BJ (cell line): ENCODE measurements around the gene LAMA3. TPM values are rescaled to one million over a fixed set of nuclear protein-coding genes. Genes with fewer than 3 reads are reported as not detected.

Experiments
- CTCF ChIA-PET: fragments of 350-600 bp; formaldehyde crosslinking; extraction: SDS; loops from one replicate; lab custom pipeline; 2021; ENCODE audit warnings: antibody characterized with exemption, inconsistent platforms; lab: Yijun Ruan, JAX
- POLR2A ChIA-PET: fragments of 300-600 bp; sonication (Branson Sonifier 250); formaldehyde crosslinking; extraction: SDS; loops from one replicate; lab custom pipeline; 2021; ENCODE audit warnings: antibody characterized with exemption; lab: Charles Lee
- DNase-seq: peaks from one replicate; pipeline ENCODE4 v3.0.0-alpha.2; 2011; ENCODE audit warnings: low read depth
- H3K27me3 ChIP-seq: 2 replicates; pipeline ENCODE4 v1.6.0; 2011; ENCODE audit warnings: low read length; ENCODE audit not compliant: control insufficient read depth, insufficient read depth
- H3K36me3 ChIP-seq: 2 replicates; pipeline ENCODE4 v1.5.1; 2011; ENCODE audit warnings: low read length; ENCODE audit not compliant: control insufficient read depth, insufficient read depth
- H3K4me3 ChIP-seq: 2 replicates; pipeline ENCODE4 v1.5.1; 2011; ENCODE audit warnings: low read depth, mild to moderate bottlenecking, control low read depth, low read length
- polyA plus RNA-seq: library from polyadenylated mRNA; depleted of rRNA; stranded (reverse); fragments of >200 nt; gene quantifications from 2 replicates; pipeline ENCODE4 v1.2.3, GENCODE V29; 2011
- TF ChIP-seq, protein P1 (sequence below): IDR thresholded peaks from 2 replicates; pipeline ENCODE4 v1.5.1; 2011; ENCODE audit warnings: low read depth, mild to moderate bottlenecking, control low read depth, inconsistent platforms, low read length, moderate library complexity; ENCODE audit not compliant: insufficient read depth

The LAMA3 gene
- polyA plus RNA-seq, 1 experiment = 5.6 TPM

DNA sequence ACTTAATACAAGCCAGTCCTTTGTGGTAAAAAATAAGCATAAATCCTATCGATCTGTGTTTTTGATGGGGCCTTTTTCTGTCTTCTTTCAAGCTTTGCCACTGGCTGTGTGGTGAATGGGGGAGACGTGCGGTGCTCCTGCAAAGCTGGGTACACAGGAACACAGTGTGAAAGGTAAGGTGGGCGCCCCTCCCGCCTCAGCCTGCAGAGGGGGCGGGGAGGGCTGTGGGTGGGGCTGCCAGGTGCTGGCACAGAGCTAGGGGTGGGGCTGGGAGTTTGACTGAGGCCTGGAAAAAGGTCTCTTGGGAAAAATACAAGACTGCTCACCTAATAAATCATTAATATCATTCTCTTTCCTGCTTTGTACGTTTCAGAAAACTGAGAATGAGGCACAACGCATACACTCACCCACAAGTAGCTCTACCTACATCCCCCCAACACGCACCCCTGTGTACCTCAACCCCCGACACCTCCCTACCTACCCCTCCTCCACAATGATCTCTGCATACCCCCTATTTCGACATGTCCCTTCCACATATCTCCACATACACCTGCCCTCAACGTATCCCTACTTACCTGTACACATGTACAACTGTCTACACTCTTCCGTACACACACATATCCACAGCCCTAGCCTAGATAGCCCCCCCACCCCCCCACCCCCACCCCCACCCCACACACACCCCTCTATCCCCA is 195.6 kb downstream of the LAMA3 start:
- no peak for DNase-seq
- no peaks in the 10 kb centered on the region for H3K36me3 ChIP-seq
- ChIA-PET POLR2A (no interaction called here), CTCF (no interaction called here)
- H3K4me3 ChIP-seq = no peak overlapping the region
- H3K27me3 ChIP-seq = no peaks in the 10 kb centered on the region
- TF ChIP-seq, protein P1, sequence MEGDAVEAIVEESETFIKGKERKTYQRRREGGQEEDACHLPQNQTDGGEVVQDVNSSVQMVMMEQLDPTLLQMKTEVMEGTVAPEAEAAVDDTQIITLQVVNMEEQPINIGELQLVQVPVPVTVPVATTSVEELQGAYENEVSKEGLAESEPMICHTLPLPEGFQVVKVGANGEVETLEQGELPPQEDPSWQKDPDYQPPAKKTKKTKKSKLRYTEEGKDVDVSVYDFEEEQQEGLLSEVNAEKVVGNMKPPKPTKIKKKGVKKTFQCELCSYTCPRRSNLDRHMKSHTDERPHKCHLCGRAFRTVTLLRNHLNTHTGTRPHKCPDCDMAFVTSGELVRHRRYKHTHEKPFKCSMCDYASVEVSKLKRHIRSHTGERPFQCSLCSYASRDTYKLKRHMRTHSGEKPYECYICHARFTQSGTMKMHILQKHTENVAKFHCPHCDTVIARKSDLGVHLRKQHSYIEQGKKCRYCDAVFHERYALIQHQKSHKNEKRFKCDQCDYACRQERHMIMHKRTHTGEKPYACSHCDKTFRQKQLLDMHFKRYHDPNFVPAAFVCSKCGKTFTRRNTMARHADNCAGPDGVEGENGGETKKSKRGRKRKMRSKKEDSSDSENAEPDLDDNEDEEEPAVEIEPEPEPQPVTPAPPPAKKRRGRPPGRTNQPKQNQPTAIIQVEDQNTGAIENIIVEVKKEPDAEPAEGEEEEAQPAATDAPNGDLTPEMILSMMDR = no peak

DNA sequence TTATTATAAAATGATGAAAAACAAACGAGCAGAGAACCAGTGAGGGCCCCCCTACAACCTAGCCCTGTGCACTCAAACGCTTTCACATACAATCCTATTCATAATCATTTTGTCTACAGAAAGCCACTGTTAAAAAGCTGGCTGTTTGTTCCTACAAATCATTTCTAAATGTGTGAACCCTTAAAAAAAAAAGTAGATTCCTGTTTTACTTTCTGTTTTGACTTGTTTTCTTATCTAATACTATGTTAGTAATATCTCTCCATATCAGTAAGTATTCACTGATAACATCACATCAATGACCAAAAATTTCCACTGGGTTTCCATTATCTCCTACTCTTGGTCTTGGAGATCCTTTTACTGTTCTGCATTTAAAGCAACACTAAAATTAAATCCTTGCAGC is 196.5 kb downstream of the LAMA3 start:
- POLR2A ChIA-PET = no interaction called here
- no peak for DNase-seq

DNA sequence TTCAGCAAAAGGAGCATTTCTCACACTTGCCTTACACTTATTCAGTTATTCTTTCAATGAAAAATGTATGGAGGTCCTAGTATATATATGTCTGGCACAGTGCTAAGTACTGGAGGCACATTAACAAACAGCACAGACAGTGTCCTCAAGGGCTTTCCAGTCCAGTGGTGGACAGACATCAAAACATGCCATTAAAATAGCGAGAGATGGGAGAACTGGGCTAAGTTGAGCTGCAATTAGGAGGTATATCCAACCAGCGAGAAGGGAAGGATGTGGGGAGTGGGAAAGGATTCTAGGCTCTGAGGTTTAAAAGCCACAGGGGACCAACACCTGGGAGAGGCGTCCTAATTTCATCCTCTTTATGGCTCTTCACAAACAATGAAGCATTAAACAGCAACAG is 197.8 kb downstream of the LAMA3 start:
- H3K27me3 ChIP-seq = no peaks in the 10 kb centered on the region
- TF ChIP-seq, protein P1 = no peak
- ChIA-PET CTCF (interaction anchor here (0.6 kb wide), 1 partner anchor 308 kb away, joined by 3 read pairs; no protein-coding TSS in a partner anchor), POLR2A (interaction anchor here (0.6 kb wide), 1 partner anchor 107 kb away, joined by 3 read pairs; no protein-coding TSS in a partner anchor)
- no peak for DNase-seq
- H3K36me3 ChIP-seq = no peaks in the 10 kb centered on the region
- no peak overlapping the region for H3K4me3 ChIP-seq

More for the DNA sequence above, 196.5 kb downstream of the LAMA3 start:
- Histone ChIP-seq H3K4me3 (no peak overlapping the region), H3K27me3 (no peaks in the 10 kb centered on the region), H3K36me3 (no peaks in the 10 kb centered on the region)
- TF ChIP-seq, protein P1 = no peak
- CTCF ChIA-PET = no interaction called here

DNA sequence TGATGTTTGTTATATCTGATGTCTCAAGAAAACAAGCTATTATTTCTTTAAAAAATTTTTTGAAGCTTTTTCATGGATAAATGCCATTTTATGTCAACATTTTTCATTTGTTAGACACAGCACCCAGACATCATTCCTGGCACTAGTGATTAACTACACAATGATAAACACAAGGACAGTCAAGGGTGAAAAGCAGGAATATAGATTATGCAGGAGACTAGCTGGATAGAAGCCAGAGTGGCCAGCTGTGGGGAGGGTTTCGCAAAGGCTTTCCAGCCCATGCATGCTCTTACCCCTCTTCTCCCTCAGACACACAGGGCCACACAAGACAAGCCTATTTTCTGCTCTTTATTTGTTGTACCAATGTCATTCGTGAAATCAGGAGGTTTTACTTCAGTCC is 198.2 kb downstream of the LAMA3 start:
- TF ChIP-seq, protein P1 = no peak
- ChIA-PET CTCF (interaction anchor here (0.6 kb wide), 1 partner anchor 308 kb away, joined by 3 read pairs; no protein-coding TSS in a partner anchor), POLR2A (interaction anchor here (0.6 kb wide), 1 partner anchor 108 kb away, joined by 3 read pairs; no protein-coding TSS in a partner anchor)
- no peaks in the 10 kb centered on the region for H3K27me3 ChIP-seq
- no peaks in the 10 kb centered on the region for H3K36me3 ChIP-seq
- no peak for DNase-seq
- no peak overlapping the region for H3K4me3 ChIP-seq

DNA sequence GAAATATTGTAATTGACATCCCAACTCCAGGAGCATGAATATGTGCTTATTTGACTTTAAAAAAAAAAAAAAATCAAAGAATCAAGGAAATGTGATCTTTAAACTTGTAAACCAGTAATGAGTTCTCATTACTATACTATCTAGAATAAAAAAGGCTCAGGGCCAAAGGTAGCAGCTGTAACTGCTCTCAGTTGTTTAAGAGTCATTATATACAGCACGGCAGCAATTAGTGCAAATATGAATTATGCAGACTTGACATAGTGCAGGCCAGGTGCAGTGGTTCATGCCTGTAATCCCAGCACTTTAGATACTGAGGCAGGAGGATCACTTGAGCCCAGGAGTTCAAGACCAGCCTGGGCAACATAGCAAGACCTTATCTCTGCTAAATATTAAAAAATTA is 199.6 kb downstream of the LAMA3 start:
- Histone ChIP-seq H3K4me3 (no peak overlapping the region), H3K27me3 (no peaks in the 10 kb centered on the region), H3K36me3 (no peaks in the 10 kb centered on the region)
- ChIA-PET CTCF (no interaction called here), POLR2A (no interaction called here)
- DNase-seq = no peak
- TF ChIP-seq, protein P1 = no peak
